CD14-positive monocyte (primary cell): ENCODE measurements around the gene RAB6B. TPM values are rescaled to one million over a fixed set of nuclear protein-coding genes. Genes with fewer than 3 reads are reported as not detected.

Experiments
- DNase-seq, 3 donors: peaks; one replicate each; pipeline ENCODE4 v3.0.0-alpha.2; 2011 to 2022
- H2AFZ ChIP-seq: 2 replicates; pipeline ENCODE4 v1.6.0; 2012; ENCODE audit warnings: mild to moderate bottlenecking, low read depth, low read length, inconsistent platforms; ENCODE audit not compliant: insufficient read depth, poor library complexity, severe bottlenecking
- H3K27ac ChIP-seq, 2 donors: 1 replicate in 1 of 2; 2 replicates in 1 of 2; pipeline ENCODE4 v1.5.1; 2012 to 2013; ENCODE audit warnings: low read length in 2 of 2, control low read depth in 1 of 2, inconsistent platforms in 1 of 2, low read depth in 1 of 2, mild to moderate bottlenecking in 1 of 2
- H3K27me3 ChIP-seq, 2 donors: one replicate each; pipeline versions ENCODE4 v1.6.0 to v1.6.1; 2011 to 2013; ENCODE audit warnings: low read length in 2 of 2; ENCODE audit not compliant: control insufficient read depth in 2 of 2, insufficient read depth in 2 of 2
- H3K36me3 ChIP-seq, 2 donors: replicated peaks in 1 of 2; 1 replicate in 1 of 2; 2 replicates in 1 of 2; pipeline versions ENCODE4 v1.5.1 to v1.6.1; 2012 to 2013; ENCODE audit warnings: low read length in 2 of 2, control low read depth in 1 of 2, inconsistent platforms in 1 of 2, mild to moderate bottlenecking in 1 of 2; ENCODE audit not compliant: insufficient read depth in 2 of 2, control insufficient read depth in 1 of 2
- H3K4me1 ChIP-seq, 2 donors: 1 replicate in 1 of 2; 2 replicates in 1 of 2; pipeline versions ENCODE4 v1.5.1 to v1.6.1; 2012 to 2013; ENCODE audit warnings: low read length in 2 of 2, control low read depth in 1 of 2, inconsistent platforms in 1 of 2, mild to moderate bottlenecking in 1 of 2, moderate library complexity in 1 of 2; ENCODE audit not compliant: insufficient read depth in 2 of 2, control insufficient read depth in 1 of 2
- H3K4me2 ChIP-seq: replicated peaks from 2 replicates; pipeline ENCODE3; 2012; ENCODE audit warnings: low read length, moderate library complexity, mild to moderate bottlenecking; ENCODE audit not compliant: poor library complexity, severe bottlenecking; ENCODE audit errors: extremely low read depth
- H3K4me3 ChIP-seq, 3 experiments: fragments of 200-600 bp in 1 of 3; sonication (generic) in 1 of 3; replicated peaks in 1 of 3; 1 replicate in 2 of 3; 2 replicates in 1 of 3; pipeline ENCODE4 v1.5.1; 2011 to 2013; ENCODE audit warnings: low read length in 3 of 3, mild to moderate bottlenecking in 3 of 3, control low read depth in 2 of 3, low read depth in 2 of 3, inconsistent platforms in 1 of 3, moderate library complexity in 1 of 3
- H3K79me2 ChIP-seq: 2 replicates; pipeline ENCODE4 v1.6.0; 2012; ENCODE audit warnings: mild to moderate bottlenecking, control low read depth, inconsistent platforms, low read length, moderate library complexity; ENCODE audit not compliant: insufficient read depth
- H3K9ac ChIP-seq: 2 replicates; pipeline ENCODE4 v1.6.0; 2017; ENCODE audit warnings: low read length, mild to moderate bottlenecking; ENCODE audit not compliant: insufficient read depth, poor library complexity, severe bottlenecking
- H3K9me3 ChIP-seq, 2 donors: replicated peaks in 1 of 2; 1 replicate in 1 of 2; 2 replicates in 1 of 2; pipeline versions ENCODE4 v1.5.1 to v1.6.1; 2012 to 2013; ENCODE audit warnings: low read length in 2 of 2, control low read depth in 1 of 2; ENCODE audit not compliant: control insufficient read depth in 1 of 2, insufficient read depth in 1 of 2
- H4K20me1 ChIP-seq: 2 replicates; pipeline ENCODE4 v1.6.0; 2012; ENCODE audit warnings: mild to moderate bottlenecking, low read length, control low read depth, moderate library complexity; ENCODE audit not compliant: insufficient read depth
- H3K27ac Mint-ChIP-seq, 7 donors: one replicate each; pipeline ENCODE4 v1.8.0; 2020; ENCODE audit warnings: mild to moderate bottlenecking in 7 of 7, mixed read lengths in 7 of 7, moderate library complexity in 6 of 7, inconsistent platforms in 2 of 7
- H3K27me3 Mint-ChIP-seq, 3 donors: one replicate each; pipeline ENCODE4 v1.8.0; 2021 to 2022; ENCODE audit warnings: low read depth in 3 of 3, mild to moderate bottlenecking in 3 of 3, mixed read lengths in 3 of 3, moderate library complexity in 3 of 3, inconsistent platforms in 1 of 3
- H3K36me3 Mint-ChIP-seq, 2 donors: one replicate each; pipeline ENCODE4 v1.8.0; 2020; ENCODE audit warnings: mixed read lengths in 2 of 2, inconsistent platforms in 1 of 2, mild to moderate bottlenecking in 1 of 2
- H3K4me1 Mint-ChIP-seq: one replicate; pipeline ENCODE4 v1.8.0; 2020; ENCODE audit warnings: mild to moderate bottlenecking, mixed read lengths
- H3K4me3 Mint-ChIP-seq, 2 donors: one replicate each; pipeline ENCODE4 v1.8.0; 2020; ENCODE audit warnings: mild to moderate bottlenecking in 2 of 2, mixed read lengths in 2 of 2, moderate library complexity in 1 of 2
- H3K9me3 Mint-ChIP-seq, 7 donors: one replicate each; pipeline ENCODE4 v1.8.0; 2020 to 2022; ENCODE audit warnings: mixed read lengths in 7 of 7, mild to moderate bottlenecking in 6 of 7, moderate library complexity in 6 of 7, inconsistent platforms in 2 of 7
- CTCF ChIP-seq: fragments of 200-600 bp; IDR thresholded peaks from one replicate; pipeline ENCODE4 v1.8.0; 2022; ENCODE audit warnings: antibody characterized with exemption, mild to moderate bottlenecking
- WGBS: methylation state at CpG from one replicate; pipeline ENCODE4 v1.1.5; 2013; ENCODE audit warnings: missing lambda C conversion rate; ENCODE audit not compliant: insufficient coverage; 5-methylcytosine and 5-hydroxymethylcytosine counted together
- intact Hi-C, 2 donors: fragments of 100-400 bp; cut with micrococcal nuclease; formaldehyde crosslinking; loops; one replicate each; pipeline versions ENCODE4 v1.15.0 to v1.15.1; 2023
- polyA plus RNA-seq, 3 donors: library from polyadenylated mRNA; depleted of rRNA in 1 of 3; unstranded in 2 of 3; stranded (reverse) in 1 of 3; fragments of 300-500 nt in 2 of 3; fragments of >200 nt in 1 of 3; fragmentation: Illumina TruSeq in 2 of 3; gene quantifications; 1 replicate in 2 of 3; 2 replicates in 1 of 3; pipeline ENCODE4 v1.2.3, GENCODE V29; 2012 to 2021

The RAB6B gene
- polyA plus RNA-seq, 3 donors, result 0.46 TPM; not detected in 2

DNA sequence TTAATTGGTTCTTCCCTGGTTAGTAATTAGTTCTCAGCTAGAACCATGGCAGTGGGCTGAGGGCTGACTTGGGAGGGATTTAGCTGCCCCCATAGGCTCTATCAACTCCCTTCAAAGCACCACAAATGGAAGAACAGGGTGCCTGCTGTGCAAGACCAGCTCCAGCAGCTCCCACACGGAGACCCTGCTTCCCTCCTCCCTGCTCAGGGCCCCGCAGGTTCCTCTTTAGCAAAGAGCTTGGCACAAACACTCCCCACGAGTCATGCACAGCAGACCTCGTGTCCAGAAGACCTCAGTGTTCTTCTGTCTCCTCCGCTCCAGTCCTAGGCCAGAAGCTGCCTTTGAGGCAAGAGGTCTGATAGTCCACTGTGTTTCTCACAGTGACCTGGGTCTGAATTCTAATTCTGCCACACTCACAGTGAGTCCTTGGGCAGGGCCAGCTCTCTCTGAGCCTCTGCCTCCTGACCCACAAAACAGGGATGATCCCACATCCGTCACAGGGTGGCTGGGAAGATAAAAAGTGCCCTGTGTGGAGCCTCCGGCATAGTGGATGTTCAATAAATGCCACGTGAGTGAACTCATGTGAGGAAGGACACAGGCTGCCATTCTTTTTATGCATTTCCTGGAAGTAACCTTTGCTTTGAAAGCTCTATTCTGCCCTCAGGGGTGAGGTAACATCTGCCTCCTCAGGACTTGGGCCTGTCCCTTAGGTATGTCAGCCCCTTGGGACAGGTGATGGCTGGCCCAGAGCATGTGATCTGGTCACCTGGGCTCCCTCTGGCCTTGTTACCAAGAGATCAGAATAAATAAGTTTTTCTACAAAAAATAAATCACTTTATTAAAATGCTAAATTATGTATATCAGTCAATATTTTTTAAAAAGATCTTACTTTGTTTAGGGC is 7.6 kb downstream of the RAB6B start:
- H4K20me1 ChIP-seq, result no peaks in the 10 kb centered on the region
- no peaks in the 10 kb centered on the region for H3K4me1 ChIP-seq
- no peaks in the 10 kb centered on the region for H3K36me3 ChIP-seq
- Mint-ChIP-seq H3K4me3 (no peak overlapping the region), H3K4me1 (no peaks in the 10 kb centered on the region), H3K36me3 (no peaks in the 10 kb centered on the region), H3K27ac (no peak overlapping the region), H3K9me3 (peaks cover 0 to 4% (median 0%) of the 10 kb centered on the region in 7 donors), H3K27me3 (peaks cover 5 to 11% (median 11%) of the 10 kb centered on the region in 3 donors)
- 35% methylated on average over 8 of the region's 8 CpGs for WGBS
- H3K9me3 ChIP-seq, result no peaks in the 10 kb centered on the region
- H3K79me2 ChIP-seq, result no peaks in the 10 kb centered on the region
- H3K9ac ChIP-seq, result no peak overlapping the region
- intact Hi-C loops, result no loop called here
- DNase-seq, result no peak
- H3K4me3 ChIP-seq, result no peak overlapping the region
- H3K27me3 ChIP-seq, result peaks cover 0 to 2% of the 10 kb centered on the region in 2 donors
- H3K27ac ChIP-seq, result no peak overlapping the region
- H3K4me2 ChIP-seq, result no peak overlapping the region
- H2AFZ ChIP-seq, result no peak overlapping the region
- TF ChIP-seq CTCF, result no peak

DNA sequence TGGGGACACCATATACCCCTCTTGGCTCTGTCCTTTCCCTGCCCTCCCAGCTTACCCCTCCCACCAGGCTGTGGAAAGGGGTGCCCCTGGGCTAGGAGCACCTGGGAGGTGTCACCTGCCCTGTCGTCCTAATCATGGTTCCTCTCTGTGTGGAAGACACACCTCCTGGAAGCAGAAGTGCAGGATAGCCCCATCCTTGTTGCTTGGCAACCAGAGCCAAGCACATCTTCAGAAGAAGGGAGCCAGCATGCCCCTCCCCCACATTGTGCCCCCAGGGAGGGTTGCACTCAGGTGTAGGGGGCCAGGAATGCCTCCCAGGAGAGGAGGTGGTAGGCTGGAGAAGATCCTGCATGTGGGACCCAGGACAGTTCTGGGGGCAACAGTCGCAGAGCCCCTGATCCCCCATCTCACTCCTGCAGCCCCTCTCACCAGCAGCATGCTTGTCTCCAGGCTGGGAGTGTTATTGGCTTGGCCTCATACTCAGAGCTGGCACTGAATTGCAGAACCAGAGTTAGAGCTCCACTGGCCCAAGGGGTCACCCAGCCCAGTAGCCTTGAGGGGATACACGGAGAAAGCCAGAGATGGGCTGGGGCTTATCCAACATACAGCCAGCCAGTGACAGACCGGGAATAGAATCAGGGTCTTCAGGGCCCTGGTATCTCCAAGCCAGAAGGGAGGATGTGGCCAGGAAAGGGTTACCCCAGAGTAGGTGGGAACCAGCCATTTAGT is 8.4 kb downstream of the RAB6B start:
- H2AFZ ChIP-seq, result no peak overlapping the region
- no peaks in the 10 kb centered on the region for H3K9me3 ChIP-seq
- H3K27me3 ChIP-seq, result no peaks in the 10 kb centered on the region
- Mint-ChIP-seq H3K27ac (no peak overlapping the region), H3K4me1 (no peaks in the 10 kb centered on the region), H3K27me3 (peaks cover 1 to 6% (median 3%) of the 10 kb centered on the region in 3 donors), H3K9me3 (peaks cover 0 to 5% (median 0%) of the 10 kb centered on the region in 7 donors), H3K36me3 (no peaks in the 10 kb centered on the region), H3K4me3 (no peak overlapping the region)
- WGBS, result 83% methylated on average over 4 of the region's 4 CpGs
- H3K4me3 ChIP-seq, result no peak overlapping the region
- no peaks in the 10 kb centered on the region for H3K36me3 ChIP-seq
- no peak overlapping the region for H3K4me2 ChIP-seq
- H3K9ac ChIP-seq, result no peak overlapping the region
- H4K20me1 ChIP-seq, result no peaks in the 10 kb centered on the region
- H3K79me2 ChIP-seq, result no peaks in the 10 kb centered on the region
- no peak for TF ChIP-seq CTCF
- no peaks in the 10 kb centered on the region for H3K4me1 ChIP-seq
- DNase-seq, result no peak
- no peak overlapping the region for H3K27ac ChIP-seq
- intact Hi-C loops, result no loop called here
